ENCODE data around the gene RAB31. TPM values are rescaled to one million over a fixed set of nuclear protein-coding genes. Genes with fewer than 3 reads are reported as not detected.
A peak's percentile ranks its signal among the peaks of the same experiment; 100 is the strongest.

RAB31 gene
- total RNA-seq, 1 experiment from 2014 or later = 118 TPM

- ChIA-PET CTCF (no interaction called here), POLR2A (no interaction called here)
- Histone ChIP-seq H3K27ac (ENCODE audit: low read length) (no peak overlapping the region; the same call in 1 of the 2 replicates), H3K36me3 (ENCODE audit: control insufficient read depth, insufficient read depth, low read length) (no peaks in the 10 kb centered on the region), H3K27me3 (ENCODE audit: control insufficient read depth, insufficient read depth, low read length) (no peaks in the 10 kb centered on the region), H3K4me3 (ENCODE audit: low read depth in 2 of 2, low read length in 2 of 2) (no peak overlapping the region), H3K9me3 (ENCODE audit: control insufficient read depth, insufficient read depth, low read depth, low read length) (no peaks in the 10 kb centered on the region), H3K4me1 (ENCODE audit: control insufficient read depth, insufficient read depth, low read length) (peaks cover 18% of the 10 kb centered on the region)
- DNase-seq (ENCODE audit: low read depth, low spot score) (no peak), ATAC-seq (no peak)
- TF ChIP-seq POLR2AphosphoS5 (IDR thresholded peaks at IDR 0.05; ENCODE audit: low read depth, low read length) (no peak), TCF7L2 (IDR thresholded peaks at IDR 0.05; ENCODE audit: low read depth, low read length) (no peak), SIN3A (IDR thresholded peaks at IDR 0.05; ENCODE audit: borderline replicate concordance, insufficient read depth, low read depth, low read length) (no peak)
- TF ChIP-seq, protein P1, sequence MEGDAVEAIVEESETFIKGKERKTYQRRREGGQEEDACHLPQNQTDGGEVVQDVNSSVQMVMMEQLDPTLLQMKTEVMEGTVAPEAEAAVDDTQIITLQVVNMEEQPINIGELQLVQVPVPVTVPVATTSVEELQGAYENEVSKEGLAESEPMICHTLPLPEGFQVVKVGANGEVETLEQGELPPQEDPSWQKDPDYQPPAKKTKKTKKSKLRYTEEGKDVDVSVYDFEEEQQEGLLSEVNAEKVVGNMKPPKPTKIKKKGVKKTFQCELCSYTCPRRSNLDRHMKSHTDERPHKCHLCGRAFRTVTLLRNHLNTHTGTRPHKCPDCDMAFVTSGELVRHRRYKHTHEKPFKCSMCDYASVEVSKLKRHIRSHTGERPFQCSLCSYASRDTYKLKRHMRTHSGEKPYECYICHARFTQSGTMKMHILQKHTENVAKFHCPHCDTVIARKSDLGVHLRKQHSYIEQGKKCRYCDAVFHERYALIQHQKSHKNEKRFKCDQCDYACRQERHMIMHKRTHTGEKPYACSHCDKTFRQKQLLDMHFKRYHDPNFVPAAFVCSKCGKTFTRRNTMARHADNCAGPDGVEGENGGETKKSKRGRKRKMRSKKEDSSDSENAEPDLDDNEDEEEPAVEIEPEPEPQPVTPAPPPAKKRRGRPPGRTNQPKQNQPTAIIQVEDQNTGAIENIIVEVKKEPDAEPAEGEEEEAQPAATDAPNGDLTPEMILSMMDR (IDR thresholded peaks at IDR 0.05) = no peak
- no TSS peak for BruUV-seq (replicated peaks)
- intact Hi-C loops (cut with micrococcal nuclease; ENCODE audit: unreplicated experiment) (no loop called here), in situ Hi-C loops (cut with HindIII; ENCODE audit: low pct_unique_long_range_greater_than_20kb, low sequenced_read_pairs) (no loop called here)
Observed at GRCh38 chr18:9700261-9700796, 7.8 kb upstream of the RAB31 start.

DNA sequence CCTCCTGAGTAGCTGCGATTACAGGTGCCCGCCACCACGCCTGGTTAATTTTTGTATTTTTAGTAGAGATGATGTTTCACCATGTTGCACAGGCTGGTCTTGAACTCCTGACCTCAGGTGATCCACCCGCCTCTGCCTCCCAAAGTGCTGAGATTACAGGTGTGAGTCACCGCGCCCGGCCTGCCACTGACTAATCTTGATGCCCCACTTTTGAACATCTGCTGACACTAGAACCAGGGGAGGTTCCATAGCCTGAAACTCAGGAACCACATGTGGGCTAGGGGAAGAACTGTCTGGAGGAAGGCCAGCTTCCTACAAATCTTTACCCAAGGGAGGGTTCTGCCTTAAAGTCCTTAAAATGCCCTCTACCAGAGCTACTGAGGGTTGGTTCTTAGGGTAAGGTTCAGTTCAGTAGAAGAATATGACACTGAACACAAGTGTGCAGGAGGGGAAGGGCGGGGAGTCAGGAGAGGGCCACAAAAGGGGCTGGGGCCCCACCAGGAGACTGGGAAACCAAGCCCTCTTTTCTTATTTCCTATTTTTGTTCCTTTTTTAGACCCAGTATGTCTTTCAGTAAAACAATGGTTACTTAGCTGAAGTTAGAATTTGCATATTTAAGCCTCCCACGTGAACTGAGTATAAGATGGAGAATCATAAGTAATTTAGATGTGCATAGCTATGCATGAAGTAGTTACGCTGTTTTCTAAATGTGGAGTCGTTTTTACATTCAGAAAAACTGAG is 6.3 kb upstream of the RAB31 start:
- no peak for DNase-seq (ENCODE audit: low read depth, low spot score)
- Histone ChIP-seq H3K4me3 (ENCODE audit: low read depth in 2 of 2, low read length in 2 of 2) (no peak overlapping the region), H3K9me3 (ENCODE audit: control insufficient read depth, insufficient read depth, low read depth, low read length) (no peaks in the 10 kb centered on the region), H3K27ac (ENCODE audit: low read length) (no peak overlapping the region), H3K36me3 (ENCODE audit: control insufficient read depth, insufficient read depth, low read length) (no peaks in the 10 kb centered on the region), H3K4me1 (ENCODE audit: control insufficient read depth, insufficient read depth, low read length) (peaks cover 32% of the 10 kb centered on the region), H3K27me3 (ENCODE audit: control insufficient read depth, insufficient read depth, low read length) (no peaks in the 10 kb centered on the region)
- ATAC-seq = no peak
- BruUV-seq (replicated peaks) = no TSS peak
- ChIA-PET POLR2A (no interaction called here), CTCF (no interaction called here)
- in situ Hi-C loops (cut with HindIII; ENCODE audit: low pct_unique_long_range_greater_than_20kb, low sequenced_read_pairs) = no loop called here
- intact Hi-C loops (cut with micrococcal nuclease; ENCODE audit: unreplicated experiment) = no loop called here
- no peak for TF ChIP-seq TCF7L2 (IDR thresholded peaks at IDR 0.05; ENCODE audit: low read depth, low read length)
- TF ChIP-seq, protein P1 (IDR thresholded peaks at IDR 0.05) = no peak

- CTCF ChIA-PET = interaction anchor here (1.8 kb wide), 1 partner anchor 129 kb away, joined by 4 read pairs; no protein-coding TSS in a partner anchor
- in situ Hi-C loops (cut with HindIII; ENCODE audit: low pct_unique_long_range_greater_than_20kb, low sequenced_read_pairs) = no loop called here
- POLR2A ChIA-PET = no interaction called here
- H3K27ac ChIP-seq (ENCODE audit: low read length) = peak overlapping the region; percentile 95
- TF ChIP-seq POLR2AphosphoS5 (IDR thresholded peaks at IDR 0.05; ENCODE audit: low read depth, low read length) (no peak), TCF7L2 (IDR thresholded peaks at IDR 0.05; ENCODE audit: low read depth, low read length) (no peak)
- TF ChIP-seq, protein P2, sequence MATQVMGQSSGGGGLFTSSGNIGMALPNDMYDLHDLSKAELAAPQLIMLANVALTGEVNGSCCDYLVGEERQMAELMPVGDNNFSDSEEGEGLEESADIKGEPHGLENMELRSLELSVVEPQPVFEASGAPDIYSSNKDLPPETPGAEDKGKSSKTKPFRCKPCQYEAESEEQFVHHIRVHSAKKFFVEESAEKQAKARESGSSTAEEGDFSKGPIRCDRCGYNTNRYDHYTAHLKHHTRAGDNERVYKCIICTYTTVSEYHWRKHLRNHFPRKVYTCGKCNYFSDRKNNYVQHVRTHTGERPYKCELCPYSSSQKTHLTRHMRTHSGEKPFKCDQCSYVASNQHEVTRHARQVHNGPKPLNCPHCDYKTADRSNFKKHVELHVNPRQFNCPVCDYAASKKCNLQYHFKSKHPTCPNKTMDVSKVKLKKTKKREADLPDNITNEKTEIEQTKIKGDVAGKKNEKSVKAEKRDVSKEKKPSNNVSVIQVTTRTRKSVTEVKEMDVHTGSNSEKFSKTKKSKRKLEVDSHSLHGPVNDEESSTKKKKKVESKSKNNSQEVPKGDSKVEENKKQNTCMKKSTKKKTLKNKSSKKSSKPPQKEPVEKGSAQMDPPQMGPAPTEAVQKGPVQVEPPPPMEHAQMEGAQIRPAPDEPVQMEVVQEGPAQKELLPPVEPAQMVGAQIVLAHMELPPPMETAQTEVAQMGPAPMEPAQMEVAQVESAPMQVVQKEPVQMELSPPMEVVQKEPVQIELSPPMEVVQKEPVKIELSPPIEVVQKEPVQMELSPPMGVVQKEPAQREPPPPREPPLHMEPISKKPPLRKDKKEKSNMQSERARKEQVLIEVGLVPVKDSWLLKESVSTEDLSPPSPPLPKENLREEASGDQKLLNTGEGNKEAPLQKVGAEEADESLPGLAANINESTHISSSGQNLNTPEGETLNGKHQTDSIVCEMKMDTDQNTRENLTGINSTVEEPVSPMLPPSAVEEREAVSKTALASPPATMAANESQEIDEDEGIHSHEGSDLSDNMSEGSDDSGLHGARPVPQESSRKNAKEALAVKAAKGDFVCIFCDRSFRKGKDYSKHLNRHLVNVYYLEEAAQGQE (IDR thresholded peaks at IDR 0.05; ENCODE audit: insufficient read depth in 1 of 2, low read depth in 2 of 2, low read length in 1 of 2) = no peak
- H3K27me3 ChIP-seq (ENCODE audit: control insufficient read depth, insufficient read depth, low read length) = no peaks in the 10 kb centered on the region
- no peaks in the 10 kb centered on the region; the same call in 1 of the 2 replicates for H3K36me3 ChIP-seq (ENCODE audit: control insufficient read depth, insufficient read depth, low read length)
- no peaks in the 10 kb centered on the region for H3K9me3 ChIP-seq (ENCODE audit: control insufficient read depth, insufficient read depth, low read depth, low read length)
- no peak for DNase-seq (ENCODE audit: low read depth, low spot score)
- BruUV-seq (replicated peaks) = no TSS peak
- H3K4me1 ChIP-seq (ENCODE audit: control insufficient read depth, insufficient read depth, low read length) = peaks cover 39% of the 10 kb centered on the region
- no peak for ATAC-seq
- intact Hi-C loops (cut with micrococcal nuclease; ENCODE audit: unreplicated experiment) = no loop called here
- H3K4me3 ChIP-seq (ENCODE audit: low read depth in 2 of 2, low read length in 2 of 2) = no peak overlapping the region
Observed at GRCh38 chr18:9704233-9705118, 3.6 kb upstream of the RAB31 start.
